ENCODE data around the gene MXD1. TPM values are rescaled to one million over a fixed set of nuclear protein-coding genes. Genes with fewer than 3 reads are reported as not detected.
"Not testable (repeated sequence)": the region's sequence is repeated elsewhere in the genome, so short reads cannot be mapped to it uniquely, and the experiment has no call there.

MXD1 gene
- polyA plus RNA-seq, 1 donor: 15.6 TPM

DNA sequence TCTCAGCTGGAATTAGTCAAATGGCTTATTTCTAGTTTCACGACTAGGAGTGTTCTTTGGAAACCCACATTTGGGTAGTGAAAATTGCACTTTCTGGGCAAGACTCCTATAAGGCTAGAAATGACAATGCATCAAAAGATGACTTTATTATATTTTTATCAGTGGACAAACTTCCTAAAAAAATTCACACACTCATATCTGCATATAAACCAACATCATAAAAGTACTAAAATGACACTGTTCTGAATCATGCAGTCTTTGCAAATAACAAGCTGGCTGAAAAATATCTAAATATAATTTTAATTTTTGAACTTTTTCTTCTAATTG is 17.6 kb downstream of the MXD1 start:
- no peak for DNase-seq

DNA sequence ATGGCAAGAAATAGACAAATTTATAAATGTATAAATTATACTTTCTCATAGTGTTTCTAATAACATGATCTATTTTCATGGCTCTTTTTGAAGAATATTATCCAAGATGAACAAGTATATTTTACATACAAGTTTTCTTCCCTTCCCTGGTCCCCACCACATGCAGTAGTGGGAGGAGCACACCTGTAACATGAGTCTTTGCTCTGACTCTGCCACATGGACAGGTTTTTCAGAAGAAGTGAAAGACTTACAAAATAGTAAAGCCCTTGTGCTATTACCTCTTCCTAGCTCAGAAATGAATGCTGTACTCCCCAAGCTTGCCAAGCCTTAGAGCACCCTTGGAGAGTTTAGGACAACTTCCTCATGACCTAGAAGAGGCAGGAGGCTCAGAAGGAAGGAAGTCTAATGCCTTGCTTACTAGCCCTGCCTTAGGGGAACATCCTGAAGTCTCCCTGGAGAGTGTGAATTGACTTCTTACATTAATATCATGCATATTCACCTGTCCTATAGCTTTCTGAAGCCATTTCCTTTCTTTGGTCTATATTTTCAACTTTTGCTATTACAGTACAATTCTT is 18.4 kb downstream of the MXD1 start:
- no peak for DNase-seq

DNA sequence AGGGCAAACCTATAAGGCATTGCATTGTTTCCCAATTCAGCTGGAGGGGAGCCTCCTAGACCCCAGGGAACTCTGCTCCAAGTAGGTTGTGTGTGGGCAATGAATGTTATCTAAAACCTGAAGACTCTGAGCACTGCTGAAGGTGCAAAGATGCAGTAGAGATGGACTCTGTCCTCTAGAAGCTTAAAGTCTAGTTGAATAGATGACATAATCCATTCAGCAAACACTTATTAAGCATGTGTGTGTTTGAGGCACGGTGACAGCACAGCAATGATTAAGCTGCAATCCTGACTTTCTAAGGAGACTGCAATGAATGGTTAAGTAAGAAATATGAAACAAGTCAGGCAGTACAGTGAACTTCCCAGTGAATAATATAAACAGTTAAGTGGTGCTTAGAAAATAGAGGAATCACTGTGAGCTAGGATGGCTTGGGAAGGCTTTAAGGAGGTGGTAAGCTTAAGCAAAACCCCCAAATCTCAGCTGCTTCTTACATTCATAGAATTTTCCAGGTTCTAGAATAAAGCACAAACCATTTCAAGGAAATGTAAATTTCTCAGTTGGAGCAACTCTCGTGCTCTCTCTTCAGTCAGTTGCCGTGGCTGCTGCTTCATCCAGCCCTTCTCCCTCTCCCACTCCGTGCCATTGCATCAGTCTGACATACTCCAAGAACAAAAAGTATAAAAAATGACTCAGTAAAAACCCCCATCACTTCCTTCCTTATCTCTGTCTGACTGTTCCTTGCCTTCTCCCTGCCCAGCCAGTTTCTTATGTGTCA is 19.1 kb downstream of the MXD1 start:
- no peak for DNase-seq

DNA sequence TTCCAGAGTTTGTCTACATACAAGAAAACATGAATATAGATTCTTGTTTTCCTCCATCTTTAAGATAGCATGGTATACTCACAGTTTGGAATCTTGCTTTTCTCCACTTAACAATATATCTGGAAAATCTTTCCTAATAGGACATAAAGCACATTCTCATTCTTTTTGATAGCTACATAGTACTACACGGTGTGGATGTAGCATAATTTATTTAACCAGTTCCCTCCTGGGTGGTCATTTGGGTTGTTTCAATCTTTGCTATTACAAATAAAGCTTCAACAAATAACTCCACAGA is 19.7 kb downstream of the MXD1 start:
- no peak for DNase-seq

DNA sequence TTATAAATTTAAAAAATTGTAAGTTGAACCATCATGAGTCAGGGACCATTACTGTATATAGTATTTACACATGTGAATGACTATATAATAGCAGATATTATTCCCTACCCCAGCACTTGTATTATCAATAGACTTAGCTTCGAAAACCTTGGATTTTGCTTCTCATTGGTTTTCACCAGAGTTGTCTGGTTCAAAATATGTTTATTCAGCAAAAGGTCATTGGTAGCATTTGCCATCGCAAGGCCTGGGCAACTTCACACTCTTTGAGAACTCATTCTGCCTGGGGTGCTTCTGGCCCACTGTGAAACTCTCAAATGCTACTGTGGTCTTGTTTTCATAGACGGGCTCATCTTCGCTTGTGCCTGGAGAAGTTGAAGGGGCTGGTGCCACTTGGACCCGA is 20.1 kb downstream of the MXD1 start:
- no peak for DNase-seq

DNA sequence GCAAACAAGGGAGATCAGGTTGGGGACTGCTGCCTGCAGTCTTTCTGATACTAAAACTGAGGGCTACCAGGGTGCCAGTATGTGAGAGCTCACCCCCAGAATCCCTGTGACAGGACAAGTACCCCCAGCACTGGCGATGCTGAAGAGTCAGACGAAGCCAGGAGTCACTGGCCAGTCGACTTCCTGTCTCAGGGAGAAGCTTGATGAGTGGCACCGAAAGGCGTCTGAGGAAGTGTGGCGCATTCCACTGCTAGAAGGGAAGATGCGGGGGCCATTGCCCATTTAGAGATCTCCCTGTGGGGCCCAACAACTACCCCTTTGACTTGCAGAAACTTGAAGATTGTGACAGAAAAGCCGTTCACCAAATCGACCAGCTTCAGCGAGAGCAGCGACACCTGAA is 22.0 kb downstream of the MXD1 start:
- no peak for DNase-seq

DNA sequence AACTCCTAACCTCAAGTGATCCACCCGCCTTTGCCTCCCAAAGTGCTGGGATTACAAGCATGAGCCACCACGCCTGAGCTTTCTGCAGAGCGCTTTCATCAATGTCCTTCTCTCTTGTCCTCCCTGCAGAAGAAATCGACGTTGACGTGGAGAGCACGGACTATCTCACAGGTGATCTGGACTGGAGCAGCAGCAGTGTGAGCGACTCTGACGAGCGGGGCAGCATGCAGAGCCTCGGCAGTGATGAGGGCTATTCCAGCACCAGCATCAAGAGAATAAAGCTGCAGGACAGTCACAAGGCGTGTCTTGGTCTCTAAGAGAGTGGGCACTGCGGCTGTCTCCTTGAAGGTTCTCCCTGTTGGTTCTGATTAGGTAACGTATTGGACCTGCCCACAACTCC is 23.1 kb downstream of the MXD1 start:
- DNase-seq: no peak

DNA sequence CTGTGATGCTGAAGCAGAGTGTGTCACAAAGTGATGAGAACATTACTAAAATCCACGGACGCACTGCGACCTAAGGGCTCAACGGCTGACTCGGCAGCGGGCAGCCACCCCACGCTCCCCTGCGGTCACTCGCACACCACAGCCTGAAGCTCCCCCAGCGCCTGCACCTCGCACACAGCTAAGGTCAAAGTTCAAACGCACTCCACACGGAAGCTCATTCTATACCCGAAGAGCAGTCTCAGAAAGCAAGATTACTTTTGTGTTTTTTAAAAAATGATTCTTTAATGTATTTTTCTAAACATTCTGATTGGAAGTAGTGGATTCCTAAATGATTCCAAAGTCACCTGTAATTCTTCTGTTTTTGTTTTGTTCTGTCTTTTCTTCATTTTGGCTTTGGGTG is 24.8 kb downstream of the MXD1 start:
- no peak for DNase-seq

DNA sequence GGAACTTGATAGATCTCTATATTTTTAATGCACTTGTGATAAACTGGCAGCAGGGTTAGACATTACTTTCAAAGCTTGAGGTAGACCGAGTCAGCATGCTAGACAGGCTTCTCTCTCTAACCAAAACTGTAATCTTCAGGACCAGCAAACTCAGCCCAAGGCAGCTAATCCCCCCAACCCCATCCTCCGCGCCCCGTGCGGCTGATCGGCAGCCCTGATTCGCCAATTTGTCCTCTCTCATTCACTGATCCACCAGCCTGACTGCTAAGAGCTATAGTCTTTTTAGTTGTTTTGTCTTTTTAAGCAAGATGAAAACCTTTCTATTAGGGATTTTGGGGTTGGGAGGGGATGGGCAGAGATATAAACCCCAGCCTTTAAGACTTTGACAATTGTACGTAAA is 25.8 kb downstream of the MXD1 start:
- no peak for DNase-seq

DNA sequence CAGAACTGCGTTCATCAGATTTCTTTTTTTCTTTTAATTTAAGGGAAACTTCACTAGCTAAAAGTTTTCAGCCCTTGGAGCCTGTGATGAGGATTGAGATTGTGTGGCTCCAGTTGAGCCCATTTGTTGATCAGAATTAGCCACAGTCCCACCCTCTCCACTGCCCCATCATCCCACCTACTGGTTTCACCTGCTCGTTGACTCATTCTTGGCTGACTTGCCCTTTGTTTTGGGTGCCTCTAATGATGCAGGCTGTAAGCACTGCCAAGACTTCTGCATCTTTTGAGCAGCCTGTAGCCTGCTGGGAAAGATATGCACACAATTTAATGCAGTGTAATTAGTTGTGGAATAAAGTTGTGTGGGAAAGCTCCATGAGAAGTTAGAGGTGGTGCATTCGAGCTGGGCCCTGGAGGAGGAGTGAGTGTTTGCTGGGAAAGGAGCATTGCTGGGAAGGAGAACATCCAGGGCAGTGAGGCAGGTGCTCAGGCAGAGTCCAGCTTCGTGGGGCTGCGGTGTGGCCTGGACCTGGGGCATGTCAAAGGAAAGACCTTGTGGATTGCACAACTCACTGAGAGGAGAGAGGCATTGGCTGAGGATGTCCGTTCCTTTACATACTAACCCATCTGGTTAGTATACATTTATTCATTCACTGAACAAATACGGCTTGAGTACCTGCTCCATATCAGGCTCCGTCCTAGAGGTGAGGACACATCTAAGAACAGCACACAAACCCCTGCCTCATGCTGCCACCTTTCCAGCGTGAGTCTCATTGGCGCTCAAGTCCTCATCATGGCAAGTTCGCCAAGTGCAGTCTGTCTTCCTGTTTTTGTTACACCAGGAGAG is 28.3 kb downstream of the MXD1 start:
- no peak for DNase-seq

DNA sequence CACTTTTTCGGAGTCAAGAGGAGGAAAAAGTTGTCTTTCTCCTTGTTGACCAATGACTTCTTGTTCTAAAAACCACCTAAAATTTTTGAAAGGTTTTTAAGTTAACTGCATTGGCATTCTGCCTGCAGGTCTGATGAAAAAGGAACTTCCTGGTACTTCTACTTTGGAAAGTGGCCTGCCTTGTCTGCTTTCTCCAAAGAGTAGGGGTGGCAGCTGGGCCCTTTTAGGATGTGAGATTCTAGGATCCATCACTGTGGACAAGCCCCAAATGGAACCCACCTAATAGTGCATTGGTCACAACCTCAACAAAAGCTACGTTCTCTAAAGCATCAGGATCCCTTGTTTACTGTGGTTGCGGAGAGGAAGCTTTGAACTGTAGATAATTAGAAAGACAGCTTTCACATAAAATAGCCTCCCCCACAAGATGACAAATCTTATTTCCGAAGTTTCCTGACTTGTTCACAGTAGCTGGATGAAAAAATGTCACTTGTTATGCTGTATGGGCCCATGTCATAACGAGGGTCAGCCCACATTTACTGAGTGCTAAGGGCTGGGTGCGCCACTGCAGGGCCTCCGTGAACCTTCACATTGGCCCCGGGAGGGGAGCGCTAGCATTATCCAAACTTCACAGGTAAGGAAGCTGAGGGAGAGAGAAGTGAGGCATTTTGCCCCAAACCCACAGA is 29.1 kb downstream of the MXD1 start:
- DNase-seq: no peak

DNA sequence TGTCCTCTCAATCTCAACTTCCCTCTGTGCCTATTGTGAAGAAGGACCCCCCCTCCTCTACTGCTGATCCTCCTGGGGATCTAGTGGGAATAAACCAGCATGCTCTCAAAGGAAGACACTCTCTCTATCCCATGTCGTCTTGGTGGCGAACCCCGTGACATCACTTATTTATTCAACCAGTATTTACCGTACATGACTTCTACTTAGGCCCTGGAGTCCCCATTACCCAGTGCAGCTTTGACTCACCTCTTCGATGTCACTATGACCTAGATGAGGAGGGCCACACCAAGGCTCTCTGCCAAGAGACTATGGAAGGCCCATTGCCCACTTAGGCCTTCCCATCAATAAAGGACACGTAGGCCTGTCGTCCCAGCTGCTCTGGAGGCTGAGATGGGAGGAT is 29.8 kb downstream of the MXD1 start:
- DNase-seq: no peak

DNA sequence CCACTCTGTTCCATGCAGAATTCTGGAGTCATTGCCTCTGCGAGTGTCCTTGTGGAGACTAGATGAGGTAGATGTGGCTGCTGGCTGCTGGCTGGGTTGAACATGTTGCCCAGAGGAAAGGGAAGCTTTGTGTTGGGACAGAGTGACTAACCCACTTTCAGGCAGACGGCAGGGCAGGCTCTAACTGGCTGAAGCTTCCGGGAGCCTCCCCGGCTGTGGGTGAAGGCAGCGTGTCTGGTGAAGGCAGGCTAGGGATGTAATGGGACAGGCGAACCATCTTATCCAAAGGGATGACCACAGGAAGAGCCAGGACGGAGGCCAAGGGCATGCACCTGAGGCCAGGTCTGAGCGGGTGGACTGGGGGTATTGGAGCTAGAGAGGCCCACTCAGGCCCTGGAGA is 30.5 kb downstream of the MXD1 start:
- DNase-seq: no peak

DNA sequence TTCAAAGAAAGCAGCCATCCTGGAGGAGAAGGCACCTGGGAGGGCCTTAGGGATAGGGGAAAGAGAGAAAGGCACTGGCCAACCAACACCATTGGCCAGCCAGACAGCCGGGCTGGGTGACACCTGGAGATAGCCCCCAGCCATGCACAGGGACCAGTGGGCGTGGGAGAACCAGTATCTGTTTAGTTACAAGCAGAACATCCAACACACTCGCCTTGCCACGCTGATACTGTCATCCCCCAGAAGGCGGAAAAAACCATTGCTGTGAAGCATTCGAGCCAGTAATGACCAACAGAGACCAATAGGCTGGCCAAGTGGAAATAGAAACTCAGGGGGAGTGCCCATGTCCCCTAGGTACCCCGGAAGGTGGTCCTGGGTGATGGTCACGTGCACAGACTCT is 31.0 kb downstream of the MXD1 start:
- DNase-seq: no peak

DNA sequence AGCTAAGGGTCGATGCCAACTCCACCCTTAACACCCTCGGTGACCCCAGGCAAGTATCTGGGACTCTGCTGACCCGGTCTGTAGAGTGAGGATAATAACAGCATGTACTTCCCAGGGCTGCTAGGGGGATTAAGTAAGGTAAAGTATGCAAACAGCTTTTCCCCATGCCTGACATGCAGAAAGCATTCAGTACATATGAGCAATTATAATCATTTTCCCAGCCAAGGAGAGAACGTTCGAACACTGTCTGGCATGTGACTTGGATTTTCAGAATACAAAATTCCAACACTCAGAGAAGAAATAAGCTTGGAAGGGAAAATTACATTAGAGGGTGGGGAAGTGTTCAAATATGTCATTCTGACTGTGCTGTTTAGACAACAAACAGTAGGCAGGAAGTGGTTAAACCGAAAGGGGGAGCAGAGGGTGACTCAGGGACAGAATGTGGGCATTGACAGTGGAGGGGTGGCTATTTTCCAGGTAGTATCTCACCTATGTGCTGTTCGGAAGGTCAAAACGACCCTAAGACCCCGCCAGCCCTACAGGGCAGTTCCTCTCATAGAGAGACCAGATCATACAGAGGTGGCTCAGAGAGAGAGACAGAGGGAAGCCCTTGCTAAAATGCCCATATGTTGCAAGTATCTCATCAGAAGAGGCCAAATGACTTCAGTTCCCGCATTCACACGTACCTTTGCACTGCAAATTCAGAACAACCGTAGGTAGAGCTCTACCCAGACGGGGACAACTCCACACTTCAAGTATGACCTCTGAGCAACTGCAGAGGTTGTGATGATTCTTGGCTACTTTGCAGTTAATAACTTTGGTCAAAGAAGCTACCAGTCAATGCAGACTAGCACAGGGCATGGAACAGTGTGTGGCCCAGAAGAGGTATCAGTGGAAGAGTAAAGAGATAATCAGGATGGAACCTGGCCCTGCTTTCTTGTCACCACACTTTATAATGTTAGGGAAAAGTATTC is 31.7 kb downstream of the MXD1 start:
- DNase-seq: no peak

DNA sequence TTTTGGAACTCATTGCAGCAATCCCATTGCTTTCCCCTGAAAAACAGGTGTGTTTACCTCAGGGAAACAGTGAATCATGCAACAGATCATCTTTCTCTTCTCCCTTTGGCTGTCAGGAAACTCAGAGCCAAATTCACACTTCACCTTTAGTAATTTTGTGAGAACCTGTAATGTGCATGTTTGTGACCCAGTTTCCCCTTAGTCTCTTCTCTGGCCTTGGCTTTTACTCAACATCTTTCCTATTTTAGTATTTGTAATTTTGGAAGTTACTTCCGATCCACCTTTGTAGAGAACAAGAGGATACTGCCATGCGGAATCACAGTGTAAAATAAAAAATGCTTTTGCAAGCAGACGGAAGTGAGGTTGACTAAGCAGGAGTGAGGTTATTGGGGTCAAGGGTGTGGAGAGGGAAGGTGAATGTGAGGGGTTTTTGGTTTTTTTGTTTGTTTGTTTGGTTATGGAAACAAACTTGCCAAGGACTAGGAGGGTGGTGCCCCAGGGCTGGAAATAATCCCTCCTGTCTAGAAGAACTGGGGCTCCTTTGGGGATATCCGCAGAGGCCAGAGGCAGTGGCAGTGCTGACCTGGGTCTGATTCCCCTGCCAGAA is 32.5 kb downstream of the MXD1 start:
- no peak for DNase-seq

DNA sequence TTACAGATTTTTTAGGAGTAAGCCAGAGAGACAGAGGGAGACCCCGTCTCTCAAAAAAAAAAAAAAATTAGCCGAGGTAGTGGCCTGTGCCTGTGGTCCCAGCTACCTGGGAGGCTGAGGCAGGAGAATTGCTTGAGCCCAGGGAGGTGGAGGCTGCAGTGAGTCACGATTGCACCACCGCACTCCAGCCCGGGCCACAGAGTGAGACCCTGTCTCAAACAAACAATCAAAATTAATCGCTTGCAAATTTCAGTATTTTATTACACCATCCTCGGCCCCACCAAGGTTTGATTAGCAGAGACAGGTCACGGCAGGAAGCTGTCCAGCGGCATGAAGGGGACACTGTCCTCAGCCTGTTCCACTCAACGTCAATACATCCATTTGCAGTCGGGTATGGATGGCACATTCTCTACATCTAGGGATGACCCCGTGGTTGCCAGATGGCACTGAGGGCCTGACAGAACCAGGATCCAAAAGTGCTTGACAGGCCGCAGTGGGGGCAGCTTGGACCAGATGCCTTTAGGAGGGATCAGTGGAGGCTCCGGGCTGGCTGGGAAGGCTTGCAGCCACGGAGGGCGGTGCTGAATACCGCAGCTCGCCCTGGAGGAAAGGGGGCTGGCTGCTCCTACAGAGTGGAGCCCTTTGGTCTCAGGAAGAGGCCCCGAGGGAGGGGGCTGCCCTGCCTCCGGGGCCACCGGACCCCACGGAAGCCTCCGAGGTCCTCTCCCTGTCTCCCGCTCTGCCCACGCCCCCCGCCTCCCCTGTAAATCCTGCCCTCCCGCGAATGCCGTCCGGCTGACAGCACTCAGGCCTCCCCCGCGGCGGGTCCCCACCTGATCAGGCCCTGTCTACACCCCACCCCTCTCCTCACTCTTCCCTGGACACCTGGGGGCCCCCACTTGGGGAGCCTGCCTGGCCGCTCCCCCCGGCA is 33.4 kb downstream of the MXD1 start:
- peak; percentile 18 for DNase-seq

DNA sequence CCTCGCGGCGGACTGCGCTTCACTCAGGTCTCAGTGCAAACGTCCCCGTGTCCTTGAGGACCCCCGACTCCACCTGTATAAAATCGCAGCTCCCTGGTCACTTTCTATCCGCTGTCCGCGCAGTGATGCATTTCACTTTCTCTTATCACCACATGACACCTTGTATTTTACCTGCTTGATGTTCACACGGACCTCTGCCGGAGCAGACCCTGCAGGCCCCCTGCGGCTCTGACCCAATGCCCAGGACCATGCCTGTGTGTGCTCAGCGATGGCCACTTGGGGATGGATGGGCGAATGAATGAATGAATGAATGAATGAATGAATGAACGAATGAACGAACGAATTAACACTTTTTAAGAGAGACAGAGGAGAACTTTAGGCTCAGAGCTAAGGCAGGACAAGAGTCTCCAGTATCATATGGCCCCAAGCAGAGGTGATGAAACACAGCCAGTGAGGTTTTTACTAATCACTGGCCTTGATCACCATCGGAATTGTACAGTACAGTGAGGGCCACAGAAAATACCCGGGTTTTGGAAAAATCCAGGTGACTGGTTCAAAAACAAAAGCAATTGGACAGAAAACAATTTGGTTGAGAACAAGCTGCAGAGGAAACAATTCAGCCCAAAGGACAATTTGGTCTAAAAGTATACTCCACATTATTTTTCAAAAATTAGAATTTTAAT is 34.2 kb downstream of the MXD1 start:
- DNase-seq: no peak

DNA sequence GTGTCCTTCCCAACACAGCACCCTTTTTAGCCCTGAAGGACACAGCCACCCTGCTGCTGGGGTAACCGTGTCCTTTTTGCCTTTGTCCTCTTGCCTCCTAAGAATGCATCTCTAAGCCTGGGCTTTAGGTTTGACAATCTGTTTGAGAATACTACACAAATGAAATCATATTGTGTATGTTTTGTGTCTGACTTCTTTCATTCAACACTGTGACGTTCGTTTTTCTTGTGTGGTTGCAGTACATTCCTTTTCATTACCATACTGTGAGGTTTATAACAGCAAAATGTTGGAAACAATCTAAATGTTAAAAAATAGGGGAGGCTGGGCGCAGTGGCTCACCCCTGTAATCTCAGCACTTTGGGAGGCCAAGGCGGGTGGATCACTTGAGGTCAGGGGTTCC is 35.3 kb downstream of the MXD1 start:
- no peak for DNase-seq

DNA sequence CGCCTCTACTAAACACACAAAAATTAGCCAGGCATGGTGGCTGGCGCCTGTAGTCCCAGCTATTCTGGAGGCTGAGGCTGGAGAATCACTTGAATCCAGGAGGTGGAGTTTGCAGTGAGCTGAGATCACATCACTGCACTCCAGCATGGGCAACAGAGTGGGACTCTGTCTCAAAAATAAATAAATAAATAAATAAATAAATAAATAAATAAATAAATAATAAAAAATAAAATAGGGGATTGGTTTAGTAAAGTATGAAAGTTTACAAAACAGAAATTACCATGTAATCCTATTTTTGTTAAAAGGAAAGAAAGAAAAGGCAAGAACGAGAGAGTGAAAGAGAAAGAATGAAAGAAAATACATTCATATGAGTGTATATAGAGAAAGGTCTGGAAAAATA is 35.8 kb downstream of the MXD1 start:
- DNase-seq: not testable (repeated sequence)
